Nephron progenitor cell (in vitro differentiated cells): ENCODE results near the gene CATSPERD.
A peak's percentile ranks its signal among the peaks of the same experiment; 100 is the strongest.
"Not testable (repeated sequence)": the region's sequence is repeated elsewhere in the genome, so short reads cannot be mapped to it uniquely, and the experiment has no call there.

Experiments
- DNase-seq: peaks from one replicate; pipeline ENCODE4 v3.0.0; 2021
- H3K27ac Mint-ChIP-seq: 2 replicates; pipeline ENCODE4 v1.8.0; 2021; ENCODE audit warnings: mild to moderate bottlenecking, moderate library complexity, mixed read lengths
- H3K27me3 Mint-ChIP-seq: 2 replicates; pipeline ENCODE4 v1.8.0; 2021; ENCODE audit warnings: mild to moderate bottlenecking, low read depth, mixed read lengths; ENCODE audit not compliant: poor library complexity
- H3K36me3 Mint-ChIP-seq: 2 replicates; pipeline ENCODE4 v1.8.0; 2021; ENCODE audit warnings: low read depth, mixed read lengths
- H3K4me1 Mint-ChIP-seq: 2 replicates; pipeline ENCODE4 v1.8.0; 2021; ENCODE audit warnings: mixed read lengths
- H3K4me3 Mint-ChIP-seq: 2 replicates; pipeline ENCODE4 v1.8.0; 2021; ENCODE audit warnings: mild to moderate bottlenecking, moderate library complexity, mixed read lengths
- H3K9me3 Mint-ChIP-seq: 2 replicates; pipeline ENCODE4 v1.8.0; 2021; ENCODE audit warnings: mild to moderate bottlenecking, moderate library complexity, mixed read lengths
- TF ChIP-seq, protein P1 (sequence below): fragments of 200-600 bp; sonication (generic); IDR thresholded peaks from 2 replicates; pipeline ENCODE4 v1.5.0; 2021; ENCODE audit warnings: antibody characterized with exemption

The CATSPERD gene

DNA sequence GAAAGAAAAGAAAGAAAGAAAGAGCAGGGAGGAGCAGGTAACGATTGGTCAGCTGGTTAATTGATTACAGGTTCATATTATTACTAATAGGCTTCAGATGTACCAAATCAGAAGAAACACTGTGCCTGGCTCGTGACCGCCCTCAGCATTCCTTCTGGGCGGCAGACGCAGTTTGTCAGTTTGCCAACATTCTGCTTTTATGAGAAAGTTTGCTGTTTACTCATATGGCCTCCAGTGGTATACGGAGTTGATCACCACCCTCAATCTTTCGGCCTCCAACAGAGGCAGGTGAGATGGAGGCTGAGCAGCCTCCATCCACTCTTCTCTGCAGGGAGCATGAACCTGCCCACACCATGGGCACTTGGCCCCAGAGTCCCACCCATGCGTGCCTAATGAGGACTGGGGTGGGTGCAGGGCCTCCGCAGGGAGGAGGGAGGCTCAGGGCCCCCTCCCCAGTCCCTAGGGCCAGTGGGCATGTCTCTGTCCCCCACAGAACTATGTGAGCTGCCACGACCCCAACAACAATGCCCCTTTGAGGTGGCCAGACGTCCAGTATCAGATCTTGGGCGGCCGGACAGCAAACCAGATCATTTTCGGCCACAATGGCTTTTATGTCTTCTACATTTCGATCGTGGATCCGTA, 55.4 kb downstream of the CATSPERD start:
- Mint-ChIP-seq H3K36me3 (no peaks in the 10 kb centered on the region), H3K9me3 (no peaks in the 10 kb centered on the region), H3K4me1 (no peaks in the 10 kb centered on the region), H3K27me3 (peaks cover 19% of the 10 kb centered on the region), H3K4me3 (no peak overlapping the region), H3K27ac (no peak overlapping the region)
- TF ChIP-seq, protein P1, sequence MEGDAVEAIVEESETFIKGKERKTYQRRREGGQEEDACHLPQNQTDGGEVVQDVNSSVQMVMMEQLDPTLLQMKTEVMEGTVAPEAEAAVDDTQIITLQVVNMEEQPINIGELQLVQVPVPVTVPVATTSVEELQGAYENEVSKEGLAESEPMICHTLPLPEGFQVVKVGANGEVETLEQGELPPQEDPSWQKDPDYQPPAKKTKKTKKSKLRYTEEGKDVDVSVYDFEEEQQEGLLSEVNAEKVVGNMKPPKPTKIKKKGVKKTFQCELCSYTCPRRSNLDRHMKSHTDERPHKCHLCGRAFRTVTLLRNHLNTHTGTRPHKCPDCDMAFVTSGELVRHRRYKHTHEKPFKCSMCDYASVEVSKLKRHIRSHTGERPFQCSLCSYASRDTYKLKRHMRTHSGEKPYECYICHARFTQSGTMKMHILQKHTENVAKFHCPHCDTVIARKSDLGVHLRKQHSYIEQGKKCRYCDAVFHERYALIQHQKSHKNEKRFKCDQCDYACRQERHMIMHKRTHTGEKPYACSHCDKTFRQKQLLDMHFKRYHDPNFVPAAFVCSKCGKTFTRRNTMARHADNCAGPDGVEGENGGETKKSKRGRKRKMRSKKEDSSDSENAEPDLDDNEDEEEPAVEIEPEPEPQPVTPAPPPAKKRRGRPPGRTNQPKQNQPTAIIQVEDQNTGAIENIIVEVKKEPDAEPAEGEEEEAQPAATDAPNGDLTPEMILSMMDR: no peak
- DNase-seq: no peak

DNA sequence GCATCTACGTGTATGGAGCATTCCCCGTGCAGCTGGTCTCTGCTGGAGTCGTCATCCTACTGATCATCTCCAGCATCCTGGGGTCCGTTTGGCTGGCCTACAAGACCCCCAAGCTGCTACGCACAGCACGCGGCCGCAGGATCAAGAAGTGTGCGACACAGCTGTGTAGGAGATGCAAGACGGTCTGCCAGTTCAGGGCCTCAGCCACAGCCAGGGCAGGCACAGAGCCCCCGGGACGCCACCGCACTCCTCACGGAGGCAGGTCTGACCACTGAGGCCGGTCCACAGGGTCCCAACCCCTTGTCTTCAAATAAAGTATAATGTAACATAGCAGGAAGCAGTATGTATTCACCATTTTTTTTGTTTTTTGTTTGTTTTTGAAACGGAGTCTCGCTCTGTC, 58.0 kb downstream of the CATSPERD start:
- Mint-ChIP-seq H3K9me3 (no peaks in the 10 kb centered on the region), H3K27me3 (peaks cover 10% of the 10 kb centered on the region), H3K36me3 (no peaks in the 10 kb centered on the region), H3K4me3 (no peak overlapping the region), H3K4me1 (no peaks in the 10 kb centered on the region), H3K27ac (no peak overlapping the region)
- DNase-seq: no peak
- TF ChIP-seq, protein P1: no peak

DNA sequence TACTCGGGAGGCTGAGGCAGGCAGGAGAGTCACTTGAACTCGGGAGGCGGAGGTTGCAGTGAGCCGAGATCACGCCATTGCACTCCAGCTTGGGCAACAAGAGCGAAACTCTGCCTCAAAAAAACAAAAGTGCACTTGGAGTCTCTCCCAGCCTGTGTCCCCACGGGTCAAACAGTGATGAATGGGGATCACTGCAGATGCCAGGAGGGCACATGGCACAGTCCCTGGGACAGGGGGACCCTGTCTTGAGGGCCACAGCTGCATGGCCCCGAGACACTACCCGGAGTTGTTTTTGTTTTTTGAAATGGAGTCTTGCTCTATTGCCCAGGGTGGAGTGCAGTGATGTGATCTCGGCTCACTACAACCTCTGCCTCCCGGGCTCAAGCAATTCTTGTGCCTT, 60.5 kb downstream of the CATSPERD start:
- not testable (repeated sequence) for H3K9me3 Mint-ChIP-seq, H3K36me3 Mint-ChIP-seq, H3K4me1 Mint-ChIP-seq, H3K27me3 Mint-ChIP-seq, DNase-seq, H3K4me3 Mint-ChIP-seq, H3K27ac Mint-ChIP-seq

DNA sequence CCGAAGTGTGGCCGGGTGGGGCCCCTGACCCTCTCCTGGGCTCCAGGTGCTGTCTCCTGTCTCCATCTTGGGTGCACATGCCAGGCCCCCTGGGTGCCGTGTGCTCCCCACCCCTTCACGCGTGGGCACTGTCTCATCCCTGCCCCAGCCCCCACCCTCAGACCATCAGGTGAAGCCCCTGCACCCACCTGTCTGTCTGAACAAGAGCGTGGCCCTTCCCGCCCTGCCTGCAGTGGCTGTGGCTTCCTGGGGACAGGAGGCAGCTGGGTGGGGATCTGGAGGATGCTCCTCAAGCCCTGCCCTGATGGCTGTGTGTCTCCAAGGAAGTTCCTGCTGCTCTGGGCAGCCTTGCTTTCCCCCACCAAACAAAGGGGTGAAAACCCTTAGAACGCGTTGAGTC, 61.9 kb downstream of the CATSPERD start:
- no peak overlapping the region for H3K4me3 Mint-ChIP-seq
- H3K27me3 Mint-ChIP-seq: no peaks in the 10 kb centered on the region
- no peaks in the 10 kb centered on the region for H3K4me1 Mint-ChIP-seq
- DNase-seq: no peak
- TF ChIP-seq, protein P1: no peak
- no peaks in the 10 kb centered on the region for H3K9me3 Mint-ChIP-seq
- no peak overlapping the region for H3K27ac Mint-ChIP-seq
- H3K36me3 Mint-ChIP-seq: peaks cover 12% of the 10 kb centered on the region

DNA sequence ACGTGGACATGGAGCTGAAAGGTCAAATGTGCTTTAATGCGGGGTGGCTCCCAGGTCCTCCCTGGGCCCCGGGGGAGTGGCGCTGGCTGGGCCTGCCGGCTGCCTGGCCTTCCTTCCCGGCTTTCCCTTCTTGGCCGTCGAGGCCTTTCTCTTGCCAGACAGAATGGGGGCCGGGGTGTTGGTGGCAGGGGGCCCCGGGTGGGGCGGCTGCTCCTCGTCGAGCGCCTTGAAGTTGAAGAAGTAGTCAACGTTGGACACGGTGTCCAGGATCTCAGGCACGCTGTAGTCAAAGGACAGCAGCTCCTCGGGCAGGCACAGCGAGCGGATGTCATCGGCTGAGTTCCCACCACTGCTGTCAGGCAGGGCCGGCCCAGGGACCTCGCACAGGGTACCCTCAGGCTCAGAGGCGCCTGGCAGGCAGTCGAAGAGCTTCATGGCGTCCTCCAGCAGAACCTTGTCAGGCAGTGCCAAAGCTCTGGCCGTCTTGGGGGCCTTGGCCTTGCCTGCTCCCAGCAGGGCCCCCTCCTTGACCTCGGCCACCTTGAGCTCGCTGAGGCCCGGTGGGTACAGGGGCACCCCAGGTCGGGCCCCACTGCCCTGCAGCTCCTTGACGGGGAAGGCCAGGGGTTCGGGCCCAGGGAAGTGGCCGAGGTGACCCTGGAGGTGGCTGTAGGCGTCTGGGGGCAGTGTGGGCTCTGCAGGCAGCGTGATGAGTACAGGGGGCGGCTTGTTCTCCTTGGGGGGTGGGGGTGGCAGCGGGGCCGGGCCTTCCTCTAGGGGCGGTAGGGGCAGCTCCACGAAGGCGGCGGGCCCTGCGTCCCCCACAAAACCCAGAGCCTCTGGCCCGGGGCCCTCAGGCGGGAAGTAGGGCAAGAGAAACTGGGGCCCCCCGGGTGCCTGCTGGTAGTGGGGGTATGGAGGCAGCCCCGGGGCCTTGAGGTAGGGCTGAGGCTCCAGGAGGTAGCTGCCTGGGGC, 62.8 kb downstream of the CATSPERD start:
- no peak overlapping the region for H3K27ac Mint-ChIP-seq
- TF ChIP-seq, protein P1: no peak
- no peaks in the 10 kb centered on the region for H3K9me3 Mint-ChIP-seq
- no peaks in the 10 kb centered on the region for H3K4me1 Mint-ChIP-seq
- H3K27me3 Mint-ChIP-seq: no peaks in the 10 kb centered on the region
- peaks cover 17% of the 10 kb centered on the region for H3K36me3 Mint-ChIP-seq
- DNase-seq: no peak
- no peak overlapping the region for H3K4me3 Mint-ChIP-seq

DNA sequence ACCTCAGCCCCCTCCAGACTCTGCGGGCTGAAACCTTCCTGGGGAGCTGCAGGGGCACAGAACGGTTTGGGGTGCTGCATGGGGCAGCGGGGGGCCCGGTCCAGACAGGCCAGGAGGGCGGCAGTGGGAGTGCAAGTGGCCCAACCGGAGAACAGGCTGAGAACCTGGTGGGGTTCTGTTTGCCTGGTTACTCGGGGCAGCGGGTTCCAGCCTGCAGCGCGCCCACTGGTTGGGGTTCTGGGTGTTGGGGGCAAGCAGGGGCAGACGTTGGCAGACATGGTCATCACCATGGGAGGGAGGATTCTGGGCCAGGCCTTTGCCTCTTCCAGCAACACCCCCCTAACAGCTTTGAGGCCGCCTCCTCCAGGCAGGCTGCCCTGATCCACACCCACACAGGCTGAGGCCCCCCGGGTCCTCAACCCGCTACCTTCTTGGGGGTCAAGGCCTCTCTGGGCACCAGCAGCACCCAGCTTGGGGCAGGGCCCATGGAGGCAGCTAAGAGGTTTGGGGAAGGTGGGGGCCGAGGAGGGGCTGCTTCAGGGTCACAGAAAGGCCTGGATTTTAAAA, 64.2 kb downstream of the CATSPERD start, which contains the start of gene PRR22:
Gene PRR22 (minus strand): TSS at position 166 of the 567 bp plus-strand sequence. CDS start 86 bp downstream, at position 80.
- H3K27ac Mint-ChIP-seq: peak within 1 kb of the TSS; percentile 57
- H3K36me3 Mint-ChIP-seq: peaks cover 24% of the 10 kb centered on the region
- DNase-seq: no peak
- no peaks in the 10 kb centered on the region for H3K9me3 Mint-ChIP-seq
- H3K4me1 Mint-ChIP-seq: no peaks in the 10 kb centered on the region
- TF ChIP-seq, protein P1: no peak
- no peaks in the 10 kb centered on the region for H3K27me3 Mint-ChIP-seq
- H3K4me3 Mint-ChIP-seq: no peak within 1 kb of the TSS
